CD1c-positive myeloid dendritic cell (primary cell): ENCODE results near the gene PABPC1L.

Source experiments
- DNase-seq: peaks from one replicate; pipeline ENCODE4 v3.0.0-alpha.2; 2016; ENCODE audit errors: extremely low spot score

PABPC1L gene

GRCh38 chr20:44900231-44900854 lies 9.5 kb upstream of the PABPC1L start:
- DNase-seq: peak; percentile 26

DNA sequence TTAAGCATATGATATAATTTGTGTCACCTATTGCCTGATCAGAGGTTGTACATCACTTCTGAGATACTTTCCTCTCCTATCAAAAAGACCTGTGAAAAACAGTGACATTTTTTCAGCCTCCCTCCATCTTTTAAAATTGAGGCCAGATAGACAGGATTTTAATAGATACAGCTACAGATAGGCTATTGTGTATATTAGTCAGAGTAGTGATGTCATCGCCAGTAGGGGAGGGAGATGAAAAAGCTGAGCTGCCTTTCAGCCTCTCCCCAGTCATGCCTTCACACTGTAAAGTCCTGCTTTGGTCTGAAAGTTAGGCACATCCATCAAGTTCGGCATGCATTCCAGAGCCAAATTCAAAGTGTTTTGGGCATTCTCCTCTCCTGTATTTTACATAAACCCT lies 7.9 kb upstream of the PABPC1L start:
- no peak for DNase-seq

DNA sequence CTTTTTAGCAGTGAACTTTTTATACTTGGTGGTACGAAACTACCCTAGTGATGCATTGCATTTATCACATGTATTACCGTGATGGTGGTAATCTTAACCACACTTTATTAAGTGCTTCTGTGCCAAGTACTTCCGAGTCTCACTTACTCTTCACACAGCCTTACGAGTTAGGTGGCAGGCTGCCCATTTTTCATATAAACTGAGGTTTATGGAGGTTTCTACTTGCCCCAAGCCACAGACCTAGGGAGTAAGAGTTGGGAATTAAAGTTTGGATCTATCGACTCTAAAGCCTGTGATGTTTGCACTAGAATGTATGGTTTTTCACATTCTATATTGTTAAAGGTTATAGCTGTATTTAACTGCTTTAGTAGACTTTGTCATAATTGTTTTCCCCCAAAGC lies 5.5 kb upstream of the PABPC1L start:
- DNase-seq: no peak

DNA sequence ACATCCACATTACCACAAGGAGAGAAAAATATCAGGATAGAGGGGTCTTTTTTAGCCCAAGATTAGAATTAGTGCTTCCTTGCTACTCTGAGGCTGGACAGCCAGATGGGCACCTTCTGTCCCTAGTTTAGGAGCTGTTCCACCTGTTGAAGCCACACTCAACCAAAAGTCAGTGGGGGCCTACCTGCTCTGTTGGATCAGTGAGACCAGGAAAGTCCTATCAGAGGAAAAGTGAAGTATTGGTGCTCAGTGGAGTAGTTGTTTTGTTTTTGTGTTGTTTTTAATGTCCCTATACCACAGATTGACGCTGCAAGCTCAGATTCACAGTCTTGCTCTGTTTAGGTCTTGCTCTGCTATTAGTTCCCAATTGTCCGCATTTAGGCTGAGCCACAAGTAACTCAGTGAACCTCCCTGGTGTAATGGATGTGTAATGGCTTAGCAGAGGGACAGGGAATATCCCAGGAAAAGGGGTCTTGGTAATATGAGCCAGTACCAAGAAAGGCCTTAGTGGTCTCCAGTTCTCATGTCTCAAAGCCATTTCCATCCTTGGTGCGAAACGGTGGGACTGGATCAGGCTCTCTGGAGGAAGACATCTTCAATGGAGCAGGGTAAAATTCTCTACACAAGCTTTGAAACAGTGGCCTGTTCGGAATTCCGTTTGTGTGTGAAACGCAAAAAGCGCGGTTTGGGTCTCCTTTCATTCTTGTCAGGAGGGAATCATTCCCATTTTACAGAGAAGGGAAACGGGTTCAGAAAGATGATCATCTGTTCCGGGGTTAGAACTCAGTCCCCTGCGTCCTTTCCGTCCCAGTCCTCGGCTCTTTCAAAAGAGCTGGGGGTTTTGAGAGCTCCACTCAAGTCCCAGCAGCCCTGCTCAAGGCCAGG lies 631 bp upstream of the PABPC1L start:
- no peak for DNase-seq

DNA sequence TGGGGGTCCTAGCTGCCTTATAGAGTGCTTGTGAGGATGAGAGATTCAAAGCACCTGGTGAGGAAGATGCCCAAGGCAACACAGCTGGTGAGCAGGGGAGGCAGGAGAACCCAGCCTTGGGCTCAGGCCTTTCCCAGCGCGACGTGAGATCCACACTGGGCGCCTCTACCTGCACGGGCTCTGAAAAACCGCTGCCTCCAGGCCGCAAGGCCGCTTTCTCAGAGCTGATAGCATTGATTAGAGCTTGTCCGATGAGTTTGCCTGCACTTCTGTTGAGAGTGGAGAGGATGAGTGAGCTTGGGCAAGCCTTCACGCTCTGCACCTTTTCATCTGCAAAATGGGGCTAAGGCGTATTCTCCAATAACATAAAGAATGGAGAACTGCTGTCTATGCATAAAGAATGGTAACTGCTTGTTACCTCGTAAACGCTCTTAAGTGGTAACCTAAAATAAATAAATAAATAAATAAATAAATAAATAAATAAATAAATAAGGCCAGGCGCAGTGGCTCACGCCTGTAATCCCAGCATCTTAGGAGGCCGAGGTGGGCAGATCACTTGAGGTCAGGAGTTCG lies 916 bp downstream of the PABPC1L start:
- DNase-seq: no peak

- peak; percentile 67 for DNase-seq
Observed at GRCh38 chr20:44911264-44911921, 1.5 kb downstream of the PABPC1L start.

GRCh38 chr20:44912189-44912588 lies 2.3 kb downstream of the PABPC1L start:
- DNase-seq: no peak

GRCh38 chr20:44914924-44915323 lies 5.1 kb downstream of the PABPC1L start:
- no peak for DNase-seq

DNA sequence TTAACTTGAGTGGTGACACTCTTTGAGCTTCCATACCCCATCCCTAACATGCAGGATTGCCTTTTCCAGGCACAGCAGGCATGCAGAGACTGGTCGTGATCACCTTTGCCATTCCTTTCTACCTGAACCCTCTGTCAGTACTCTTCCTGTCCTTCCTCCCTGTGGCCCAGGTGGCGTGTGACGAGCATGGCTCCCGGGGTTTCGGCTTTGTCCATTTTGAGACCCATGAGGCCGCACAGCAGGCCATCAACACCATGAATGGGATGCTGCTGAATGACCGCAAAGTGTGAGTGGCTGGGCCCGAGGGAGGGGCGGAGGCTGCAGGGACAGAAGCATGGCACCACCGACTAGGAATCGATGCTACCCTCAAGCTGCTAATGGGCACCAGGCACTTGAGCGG lies 6.7 kb downstream of the PABPC1L start:
- no peak for DNase-seq

- DNase-seq: no peak
Observed at GRCh38 chr20:44917399-44917798, 7.5 kb downstream of the PABPC1L start.

DNA sequence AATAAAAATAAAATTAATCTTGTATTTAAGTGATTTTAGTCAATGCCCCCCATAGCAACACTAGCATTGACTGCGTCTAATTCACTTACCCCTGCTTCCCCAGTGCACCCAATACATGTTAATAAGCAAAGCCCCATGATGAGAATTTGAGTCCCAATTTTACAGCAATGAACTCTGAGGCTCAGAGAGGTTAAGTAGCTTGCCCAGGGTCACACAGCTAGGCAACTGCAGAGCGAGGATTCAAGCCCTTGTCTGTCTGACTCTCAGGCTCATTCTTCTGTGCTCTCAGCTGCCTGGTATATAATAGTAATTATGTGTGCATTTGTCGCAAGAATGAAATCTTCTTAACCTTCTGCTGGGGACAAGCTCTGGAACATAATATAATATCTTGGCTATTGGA lies 8.5 kb downstream of the PABPC1L start:
- no peak for DNase-seq

DNA sequence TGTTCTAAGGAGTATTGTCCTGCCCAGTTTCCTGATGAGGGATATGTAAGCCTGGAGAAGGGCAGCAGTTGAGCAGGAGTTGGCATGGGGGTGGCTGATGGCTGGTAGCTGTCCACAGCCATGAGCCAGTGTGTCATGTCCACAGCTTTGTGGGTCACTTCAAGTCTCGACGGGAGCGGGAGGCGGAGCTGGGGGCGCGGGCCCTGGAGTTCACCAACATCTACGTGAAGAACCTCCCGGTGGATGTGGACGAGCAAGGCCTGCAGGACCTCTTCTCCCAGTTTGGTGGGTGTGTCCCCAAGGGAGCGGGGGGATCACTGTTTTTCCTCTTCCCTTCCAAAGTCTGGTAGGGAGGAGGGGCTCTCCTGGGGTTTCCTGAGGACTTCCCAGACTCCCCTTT lies 8.9 kb downstream of the PABPC1L start:
- no peak for DNase-seq

DNA sequence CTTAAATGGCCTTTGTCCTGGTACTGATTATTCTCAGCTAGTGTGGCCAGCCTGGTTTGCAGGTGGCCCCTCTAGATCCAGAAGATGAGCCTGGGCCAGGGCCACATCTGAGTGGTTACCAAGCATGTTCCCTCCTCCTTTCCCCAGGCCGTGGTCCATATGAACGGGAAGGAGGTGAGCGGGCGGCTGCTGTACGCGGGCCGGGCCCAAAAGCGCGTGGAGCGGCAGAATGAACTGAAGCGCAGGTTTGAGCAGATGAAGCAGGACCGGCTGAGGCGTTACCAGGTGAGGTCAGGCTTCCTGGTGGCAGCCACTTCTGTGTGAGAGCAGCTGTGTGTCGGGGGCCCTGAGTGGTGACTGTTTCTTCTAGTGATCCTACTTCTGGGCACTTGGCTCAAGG lies 11.6 kb downstream of the PABPC1L start:
- no peak for DNase-seq

- DNase-seq: no peak
Observed at GRCh38 chr20:44924541-44924940, 14.7 kb downstream of the PABPC1L start.

- no peak for DNase-seq
Observed at GRCh38 chr20:44928595-44928994, 18.7 kb downstream of the PABPC1L start.

- no peak for DNase-seq
Observed at GRCh38 chr20:44930517-44931168, 20.8 kb downstream of the PABPC1L start.

GRCh38 chr20:44931911-44932310 lies 22.1 kb downstream of the PABPC1L start:
- DNase-seq: no peak

GRCh38 chr20:44932916-44933315 lies 23.1 kb downstream of the PABPC1L start:
- DNase-seq: no peak

- DNase-seq: no peak
Observed at GRCh38 chr20:44936510-44936909, 26.6 kb downstream of the PABPC1L start.

- no peak for DNase-seq
Observed at GRCh38 chr20:44938637-44939036, 28.8 kb downstream of the PABPC1L start.

GRCh38 chr20:44941120-44941691 lies 31.3 kb downstream of the PABPC1L start:
- no peak for DNase-seq
